ENCODE measurements around the gene SMARCAL1.

- TF ChIP-seq, protein P1, sequence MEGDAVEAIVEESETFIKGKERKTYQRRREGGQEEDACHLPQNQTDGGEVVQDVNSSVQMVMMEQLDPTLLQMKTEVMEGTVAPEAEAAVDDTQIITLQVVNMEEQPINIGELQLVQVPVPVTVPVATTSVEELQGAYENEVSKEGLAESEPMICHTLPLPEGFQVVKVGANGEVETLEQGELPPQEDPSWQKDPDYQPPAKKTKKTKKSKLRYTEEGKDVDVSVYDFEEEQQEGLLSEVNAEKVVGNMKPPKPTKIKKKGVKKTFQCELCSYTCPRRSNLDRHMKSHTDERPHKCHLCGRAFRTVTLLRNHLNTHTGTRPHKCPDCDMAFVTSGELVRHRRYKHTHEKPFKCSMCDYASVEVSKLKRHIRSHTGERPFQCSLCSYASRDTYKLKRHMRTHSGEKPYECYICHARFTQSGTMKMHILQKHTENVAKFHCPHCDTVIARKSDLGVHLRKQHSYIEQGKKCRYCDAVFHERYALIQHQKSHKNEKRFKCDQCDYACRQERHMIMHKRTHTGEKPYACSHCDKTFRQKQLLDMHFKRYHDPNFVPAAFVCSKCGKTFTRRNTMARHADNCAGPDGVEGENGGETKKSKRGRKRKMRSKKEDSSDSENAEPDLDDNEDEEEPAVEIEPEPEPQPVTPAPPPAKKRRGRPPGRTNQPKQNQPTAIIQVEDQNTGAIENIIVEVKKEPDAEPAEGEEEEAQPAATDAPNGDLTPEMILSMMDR (IDR thresholded peaks at IDR 0.05): no peak
- TF ChIP-seq POLR2A (IDR thresholded peaks at IDR 0.05; ENCODE audit: low read depth) (no peak), POLR2AphosphoS5 (IDR thresholded peaks at IDR 0.05) (no peak), EP300 (IDR thresholded peaks at IDR 0.05) (no peak)
Observed at GRCh38 chr2:216448829-216449228, 36.5 kb downstream of the SMARCAL1 start.

All from esophagus muscularis mucosa (tissue), 4 donors.